Cardiac fibroblast (primary cell): Measurements from ENCODE around the gene MCAT.

Experiments used
- DNase-seq, 2 donors: peaks; one replicate each; pipeline versions ENCODE4 v3.0.0 to v3.0.0-alpha.2; 2010; ENCODE audit warnings: low read depth in 2 of 2
- H3K4me3 ChIP-seq, 2 donors: replicated peaks in 1 of 2; 1 replicate in 1 of 2; 2 replicates in 1 of 2; pipeline ENCODE4 v1.5.1; 2011; ENCODE audit warnings: low read depth in 2 of 2, low read length in 2 of 2, mild to moderate bottlenecking in 2 of 2, moderate library complexity in 1 of 2
- TF ChIP-seq, protein P1 (sequence below): IDR thresholded peaks from one replicate; pipeline ENCODE4 v1.5.1; 2011; ENCODE audit warnings: low read depth, mild to moderate bottlenecking, low read length, inconsistent platforms

Gene MCAT

GRCh38 chr22:43179911-43180195 is 36.7 kb upstream of the MCAT start:
- no peak for DNase-seq
- TF ChIP-seq, protein P1, sequence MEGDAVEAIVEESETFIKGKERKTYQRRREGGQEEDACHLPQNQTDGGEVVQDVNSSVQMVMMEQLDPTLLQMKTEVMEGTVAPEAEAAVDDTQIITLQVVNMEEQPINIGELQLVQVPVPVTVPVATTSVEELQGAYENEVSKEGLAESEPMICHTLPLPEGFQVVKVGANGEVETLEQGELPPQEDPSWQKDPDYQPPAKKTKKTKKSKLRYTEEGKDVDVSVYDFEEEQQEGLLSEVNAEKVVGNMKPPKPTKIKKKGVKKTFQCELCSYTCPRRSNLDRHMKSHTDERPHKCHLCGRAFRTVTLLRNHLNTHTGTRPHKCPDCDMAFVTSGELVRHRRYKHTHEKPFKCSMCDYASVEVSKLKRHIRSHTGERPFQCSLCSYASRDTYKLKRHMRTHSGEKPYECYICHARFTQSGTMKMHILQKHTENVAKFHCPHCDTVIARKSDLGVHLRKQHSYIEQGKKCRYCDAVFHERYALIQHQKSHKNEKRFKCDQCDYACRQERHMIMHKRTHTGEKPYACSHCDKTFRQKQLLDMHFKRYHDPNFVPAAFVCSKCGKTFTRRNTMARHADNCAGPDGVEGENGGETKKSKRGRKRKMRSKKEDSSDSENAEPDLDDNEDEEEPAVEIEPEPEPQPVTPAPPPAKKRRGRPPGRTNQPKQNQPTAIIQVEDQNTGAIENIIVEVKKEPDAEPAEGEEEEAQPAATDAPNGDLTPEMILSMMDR = no peak
- no peak overlapping the region for H3K4me3 ChIP-seq

- no peak overlapping the region for H3K4me3 ChIP-seq
- TF ChIP-seq, protein P1 = no peak
- DNase-seq = no peak
These were observed 36.1 kb upstream of the MCAT start for GRCh38 chr22:43179146-43179910.

DNA sequence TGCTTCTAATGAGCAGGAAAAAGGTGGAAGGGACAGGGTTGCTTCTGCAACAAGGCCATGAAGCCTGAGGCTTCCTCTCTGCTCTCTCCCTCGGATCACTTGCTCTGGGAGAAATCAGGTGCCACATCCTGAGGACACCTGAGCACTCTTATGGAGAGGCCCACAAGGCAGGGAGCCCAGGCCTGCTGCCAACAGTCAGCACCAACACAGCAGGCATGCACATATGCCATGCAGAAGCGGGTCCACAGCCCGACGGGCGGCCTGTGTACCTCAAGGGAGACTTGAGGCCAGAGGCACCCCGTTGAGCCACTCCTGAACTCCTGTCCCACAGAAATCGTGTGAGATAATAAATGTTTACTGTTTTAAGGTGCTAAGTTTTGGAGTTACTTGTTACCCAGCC is 34.3 kb upstream of the MCAT start:
- H3K4me3 ChIP-seq = no peak overlapping the region
- TF ChIP-seq, protein P1 = no peak
- DNase-seq = no peak

- no peak overlapping the region for H3K4me3 ChIP-seq
- DNase-seq = no peak
- TF ChIP-seq, protein P1 = no peak
These were observed 32.9 kb upstream of the MCAT start for GRCh38 chr22:43176090-43176489.

DNA sequence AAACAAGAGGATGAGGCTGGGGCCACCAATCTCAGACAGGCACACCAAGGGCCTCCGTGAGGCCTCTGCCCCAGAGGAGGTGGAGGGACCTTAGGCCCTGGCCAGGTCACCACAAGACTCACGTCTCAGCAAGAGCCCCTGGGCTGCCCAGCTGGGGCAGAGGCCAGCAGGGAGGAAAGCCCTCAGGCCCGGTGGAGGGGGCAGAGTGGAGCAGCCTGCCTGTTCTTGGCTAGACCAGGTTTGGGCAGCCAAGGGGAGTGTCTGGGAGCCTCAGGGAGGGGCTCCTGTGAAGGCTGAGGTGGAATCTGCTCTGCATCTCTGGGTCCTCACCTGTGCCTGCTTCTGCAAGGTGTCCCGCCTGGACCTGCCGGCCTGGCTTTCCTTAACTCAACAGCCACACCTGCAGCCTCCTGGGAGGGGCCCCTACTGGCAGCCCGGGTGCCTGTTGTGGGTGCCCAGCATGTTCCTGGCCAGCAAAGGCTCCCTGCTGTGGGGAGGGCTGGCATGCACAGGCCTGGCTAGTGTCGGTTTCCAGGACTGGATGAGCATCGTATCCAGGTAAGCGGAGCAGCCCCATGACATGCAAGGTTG is 31.8 kb upstream of the MCAT start:
- TF ChIP-seq, protein P1 = no peak
- DNase-seq = no peak
- no peak overlapping the region for H3K4me3 ChIP-seq

DNA sequence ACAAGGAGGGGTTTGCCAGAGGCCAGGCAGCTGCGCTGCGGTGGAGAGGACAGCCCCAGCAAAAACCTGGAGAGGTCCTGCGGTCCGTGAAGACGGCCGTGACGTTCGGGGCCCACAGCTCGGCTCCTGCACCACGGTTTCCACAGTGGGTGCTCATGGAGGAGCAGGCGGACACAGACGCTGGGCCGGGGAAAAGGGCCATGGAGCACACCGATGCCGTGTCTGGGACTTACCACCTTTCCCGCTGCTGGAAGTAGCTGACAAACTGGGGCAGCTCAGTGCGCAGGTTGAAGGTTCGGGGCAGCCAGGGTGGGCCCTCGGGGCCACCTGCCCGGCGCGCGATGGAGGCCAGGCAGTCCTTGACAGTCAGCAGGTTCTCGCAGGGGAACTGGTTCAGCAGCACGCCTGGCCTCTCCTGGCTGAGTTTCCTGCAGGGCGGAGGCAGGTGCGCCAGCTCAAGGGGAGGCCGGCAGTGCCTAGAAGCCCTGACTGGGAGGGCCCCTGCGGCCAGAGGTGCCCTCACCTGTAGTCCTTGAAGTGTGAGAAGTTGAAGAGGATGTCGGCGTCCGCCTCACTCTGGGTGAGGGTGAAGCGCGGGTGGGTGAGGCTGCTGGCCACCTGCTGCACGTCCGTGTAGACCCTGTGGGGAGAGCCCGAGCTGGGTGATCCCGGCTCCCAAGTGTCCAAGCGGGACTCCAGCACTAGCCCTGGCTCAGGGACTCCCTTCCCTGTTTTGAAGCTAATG is 30.9 kb upstream of the MCAT start:
- H3K4me3 ChIP-seq = no peak overlapping the region
- DNase-seq = no peak
- TF ChIP-seq, protein P1 = no peak
